Psoas muscle (tissue), 8 donors: ENCODE measurements around the gene PITPNC1. TPM values are rescaled to one million over a fixed set of nuclear protein-coding genes. Genes with fewer than 3 reads are reported as not detected.

ENCODE experiments used
- ATAC-seq, 4 donors: fragments of 200-7000 bp; cut with Tn5 transposase; one replicate each; pipeline ENCODE4 v1.9.1; 2020; ENCODE audit warnings: moderate library complexity in 3 of 4, mild to moderate bottlenecking in 2 of 4
- DNase-seq, 2 donors: peaks; one replicate each; pipeline ENCODE4 v3.0.0-alpha.2; 2020
- H3K27ac ChIP-seq: fragments of 200-600 bp; one replicate; pipeline ENCODE4 v1.8.0; 2022
- H3K27me3 ChIP-seq, 3 donors: fragments of 200-600 bp in 1 of 3; one replicate each; pipeline versions ENCODE4 v1.6.1 to v1.8.0; 2013 to 2022; ENCODE audit warnings: low read length in 2 of 3, mild to moderate bottlenecking in 2 of 3, moderate library complexity in 1 of 3; ENCODE audit not compliant: insufficient read depth in 3 of 3
- H3K36me3 ChIP-seq, 2 donors: fragments of 200-600 bp in 1 of 2; one replicate each; pipeline versions ENCODE4 v1.6.1 to v1.8.0; 2013 to 2022; ENCODE audit warnings: low read depth in 1 of 2, mild to moderate bottlenecking in 1 of 2, moderate library complexity in 1 of 2; ENCODE audit not compliant: insufficient read depth in 1 of 2
- H3K4me1 ChIP-seq: fragments of 200-600 bp; one replicate; pipeline ENCODE4 v1.8.0; 2022
- H3K4me3 ChIP-seq: fragments of 200-600 bp; one replicate; pipeline ENCODE4 v1.8.0; 2022; ENCODE audit warnings: mild to moderate bottlenecking
- H3K9me3 ChIP-seq: fragments of 200-600 bp; one replicate; pipeline ENCODE4 v1.8.0; 2022
- WGBS, 3 donors: extraction: QIAGEN DNeasy Blood & Tissue Kit; methylation state at CpG; one replicate each; pipeline versions ENCODE4 v1.1.6 to v1.1.7; 2013; 5-methylcytosine and 5-hydroxymethylcytosine counted together
- intact Hi-C, 2 donors: fragments of 100-400 bp; cut with DNase I; formaldehyde crosslinking; loops; one replicate each; pipeline versions ENCODE4 v1.11.0 to v1.14.2; 2022
- polyA plus RNA-seq, 3 donors: library from polyadenylated mRNA; stranded (reverse); fragments of 200-250 nt; gene quantifications; one replicate each; pipeline ENCODE4 v1.2.3, GENCODE V29; 2013
- total RNA-seq, 4 donors: library from RNA; stranded (reverse); fragmentation: NEBNext Ultra II Directional in 2 of 4; extraction: Animal tissue kit (Norgen Biotek cat#: 25700) in 2 of 4; gene quantifications; one replicate each; pipeline versions ENCODE4 v1.2.1 to v1.2.4, GENCODE V29; 2021 to 2023
- TF ChIP-seq, protein P1 (sequence below): fragments of 200-600 bp; IDR thresholded peaks from one replicate; pipeline ENCODE4 v1.8.0; 2022; ENCODE audit warnings: antibody characterized with exemption
- donor health status: healthy with polysubstance abuse.
- donor health status: DM: no; HTN: no; CAD: no; lungs with moderate emphysema.
- donor health status: Bipolar disorder and iron deficiency.
- donor health status: healthy.
- donor health status: DM: yes; HTN: yes; CAD: no.
- donor health status: DM: no; HTN: no; CAD: no.
- donor health status: DM: no; HTN: no; CAD: no.
- donor health status: DM: yes; HTN: yes; CAD: no.

PITPNC1 gene
- total and polyA plus RNA-seq, 7 donors = 4.4 to 54.7 (median 6.6) TPM

GRCh38 chr17:67375054-67375427 lies 2.0 kb upstream of the PITPNC1 start:
- peaks cover 0 to 2% of the 10 kb centered on the region in 2 donors for H3K36me3 ChIP-seq
- DNase-seq (no peak), ATAC-seq (no peak)
- peaks cover 10% of the 10 kb centered on the region for H3K4me1 ChIP-seq
- TF ChIP-seq, protein P1, sequence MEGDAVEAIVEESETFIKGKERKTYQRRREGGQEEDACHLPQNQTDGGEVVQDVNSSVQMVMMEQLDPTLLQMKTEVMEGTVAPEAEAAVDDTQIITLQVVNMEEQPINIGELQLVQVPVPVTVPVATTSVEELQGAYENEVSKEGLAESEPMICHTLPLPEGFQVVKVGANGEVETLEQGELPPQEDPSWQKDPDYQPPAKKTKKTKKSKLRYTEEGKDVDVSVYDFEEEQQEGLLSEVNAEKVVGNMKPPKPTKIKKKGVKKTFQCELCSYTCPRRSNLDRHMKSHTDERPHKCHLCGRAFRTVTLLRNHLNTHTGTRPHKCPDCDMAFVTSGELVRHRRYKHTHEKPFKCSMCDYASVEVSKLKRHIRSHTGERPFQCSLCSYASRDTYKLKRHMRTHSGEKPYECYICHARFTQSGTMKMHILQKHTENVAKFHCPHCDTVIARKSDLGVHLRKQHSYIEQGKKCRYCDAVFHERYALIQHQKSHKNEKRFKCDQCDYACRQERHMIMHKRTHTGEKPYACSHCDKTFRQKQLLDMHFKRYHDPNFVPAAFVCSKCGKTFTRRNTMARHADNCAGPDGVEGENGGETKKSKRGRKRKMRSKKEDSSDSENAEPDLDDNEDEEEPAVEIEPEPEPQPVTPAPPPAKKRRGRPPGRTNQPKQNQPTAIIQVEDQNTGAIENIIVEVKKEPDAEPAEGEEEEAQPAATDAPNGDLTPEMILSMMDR = no peak
- intact Hi-C loops = loop anchor here in 1 of 2 donors (2.0 to 5.0 kb wide), 3 partner anchors 227 to 314 kb away; no protein-coding TSS in a partner anchor
- H3K27ac ChIP-seq = no peak overlapping the region
- H3K9me3 ChIP-seq = no peaks in the 10 kb centered on the region
- 72 to 74% (median 73%) methylated on average over 5 of the region's 5 CpGs for WGBS, 3 donors
- H3K4me3 ChIP-seq = no peak overlapping the region
- no peaks in the 10 kb centered on the region for H3K27me3 ChIP-seq

- ATAC-seq (no peak), DNase-seq (no peak)
- Histone ChIP-seq H3K4me3 (no peak overlapping the region), H3K4me1 (peaks cover 10% of the 10 kb centered on the region), H3K36me3 (peaks cover 0 to 2% of the 10 kb centered on the region in 2 donors), H3K27ac (no peak overlapping the region), H3K9me3 (no peaks in the 10 kb centered on the region), H3K27me3 (no peaks in the 10 kb centered on the region)
- intact Hi-C loops = loop anchor here in 1 of 2 donors (2.0 to 5.0 kb wide), 3 partner anchors 227 to 313 kb away; no protein-coding TSS in a partner anchor
- TF ChIP-seq, protein P1 = no peak
- 74 to 81% (median 74%) methylated on average over 6 of the region's 6 CpGs for WGBS, 3 donors
Measured at GRCh38 chr17:67375716-67376115, 1.4 kb upstream of the PITPNC1 start.

- H3K36me3 ChIP-seq = peaks cover 0 to 2% of the 10 kb centered on the region in 2 donors
- no peak for DNase-seq
- peak overlapping the region; percentile 88 for H3K4me3 ChIP-seq
- no peak for ATAC-seq
- H3K27ac ChIP-seq = peak overlapping the region; percentile 63
- TF ChIP-seq, protein P1 = no peak
- H3K9me3 ChIP-seq = no peaks in the 10 kb centered on the region
- peaks cover 10% of the 10 kb centered on the region for H3K4me1 ChIP-seq
- intact Hi-C loops = loop anchor here in 1 of 2 donors (5.0 kb wide), 2 partner anchors 226 to 256 kb away; no protein-coding TSS in a partner anchor
- 46 to 53% (median 53%) methylated on average over 6 of the region's 6 CpGs for WGBS, 3 donors
- no peaks in the 10 kb centered on the region for H3K27me3 ChIP-seq
Measured at GRCh38 chr17:67376415-67376736, 705 bp upstream of the PITPNC1 start.

DNA sequence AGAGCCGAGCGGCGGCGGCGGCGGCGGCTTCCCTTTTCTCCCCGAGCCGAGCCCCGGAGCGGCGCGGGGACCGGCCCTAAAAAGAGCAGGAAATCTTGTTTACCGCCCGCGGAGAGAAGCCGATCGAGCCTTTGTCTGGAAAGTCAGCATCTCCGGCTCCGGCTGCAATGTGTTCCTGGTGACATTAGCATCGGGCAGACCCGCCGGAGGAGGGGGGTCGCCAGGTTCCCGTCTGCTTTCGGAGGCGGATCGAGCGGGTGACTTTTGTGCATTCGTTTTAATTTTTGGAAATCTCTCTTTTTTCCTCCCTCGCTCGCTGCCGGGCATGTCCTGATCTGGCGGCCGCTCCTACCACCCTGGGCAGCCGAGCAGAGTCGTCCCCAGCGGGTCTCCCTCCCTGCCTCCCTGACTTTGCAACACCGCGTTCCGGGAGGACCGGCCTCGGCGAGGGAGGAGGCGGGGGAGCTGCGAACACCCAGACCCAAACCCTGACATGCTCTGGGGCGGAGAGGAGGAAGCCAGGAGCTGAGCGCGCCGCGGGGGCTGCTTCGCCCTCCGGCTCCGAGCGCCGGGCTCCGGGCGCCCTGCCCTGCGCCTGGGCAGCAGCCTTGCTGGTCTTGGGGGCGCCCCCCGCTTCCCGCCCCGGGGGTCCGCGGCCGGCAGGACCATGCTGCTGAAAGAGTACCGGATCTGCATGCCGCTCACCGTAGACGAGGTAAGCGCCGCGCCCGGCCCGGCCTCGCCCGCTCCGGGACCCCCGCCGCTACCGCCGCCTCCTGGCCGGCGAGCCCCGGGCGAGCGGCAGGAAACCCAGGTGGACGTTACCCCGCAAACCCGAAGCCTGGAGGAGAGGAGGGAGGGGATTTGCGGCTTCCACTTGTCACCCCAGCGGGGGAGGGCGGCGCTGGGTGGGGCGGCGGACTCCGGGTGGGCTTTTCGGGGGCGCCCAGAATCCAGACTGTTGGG lies 690 bp downstream of the PITPNC1 start:
- intact Hi-C loops = loop anchor here (1.0 to 5.0 kb wide), 4 partner anchors 98 to 311 kb away; no protein-coding TSS in a partner anchor
- WGBS, 3 donors = 0 to 1% (median 1%) methylated on average over 79 to 100 of the region's 100 CpGs
- Histone ChIP-seq H3K9me3 (no peaks in the 10 kb centered on the region), H3K27ac (peak overlapping the region; percentile 63), H3K4me1 (peaks cover 10% of the 10 kb centered on the region), H3K36me3 (peaks cover 0 to 2% of the 10 kb centered on the region in 2 donors), H3K4me3 (peak overlapping the region; percentile 88), H3K27me3 (no peaks in the 10 kb centered on the region)
- TF ChIP-seq, protein P1 = peak; percentile 23
- DNase-seq = peak; percentile 49 to 73
- ATAC-seq = peak; percentile 38 to 65 (median 50)
